SK-N-SH (cell line): ENCODE data around the gene ACSM2B. TPM values are rescaled to one million over a fixed set of nuclear protein-coding genes. Genes with fewer than 3 reads are reported as not detected.

Source experiments
- CTCF ChIA-PET: fragments of 300-600, 350-600 bp; formaldehyde crosslinking; extraction: SDS; loops from one replicate; lab custom pipeline; 2021; lab: Yijun Ruan, JAX
- POLR2A ChIA-PET: fragments of 350-600 bp; sonication (Branson Sonifier 250); formaldehyde crosslinking; extraction: SDS; loops from one replicate; lab custom pipeline; 2020; ENCODE audit warnings: antibody characterized with exemption, inconsistent platforms; lab: Yijun Ruan, JAX
- DNase-seq: peaks from one replicate; pipeline ENCODE4 v3.0.0; 2012
- H2AFZ ChIP-seq: fragments of 200-600 bp; sonication (generic); 2 replicates; pipeline ENCODE4 v1.8.1; 2016; ENCODE audit warnings: antibody characterized with exemption, mild to moderate bottlenecking, low read depth
- H3F3A ChIP-seq: fragments of 200-600 bp; sonication (generic); replicated peaks from 2 replicates; pipeline ENCODE3; 2016; ENCODE audit warnings: antibody characterized with exemption, mild to moderate bottlenecking; ENCODE audit not compliant: insufficient read depth
- H3K27ac ChIP-seq, 2 experiments: fragments of 200-500 bp in 1 of 2; fragments of 200-600 bp in 1 of 2; sonication (Bioruptor generic) in 1 of 2; sonication (generic), shearing (Covaris generic) in 1 of 2; 2 replicates each; pipeline versions ENCODE4 v1.5.1 to v1.6.1; 2014 to 2016; ENCODE audit warnings: low read depth in 2 of 2, inconsistent platforms in 1 of 2, low read length in 1 of 2, mild to moderate bottlenecking in 1 of 2, mixed read lengths in 1 of 2
- H3K27me3 ChIP-seq: fragments of 200-600 bp; sonication (generic), shearing (Covaris generic); 2 replicates; pipeline ENCODE4 v1.6.1; 2016; ENCODE audit warnings: mixed run types; ENCODE audit not compliant: insufficient read depth
- H3K36me3 ChIP-seq, 2 experiments: fragments of 200-500 bp in 1 of 2; fragments of 200-600 bp in 1 of 2; sonication (Bioruptor generic) in 1 of 2; sonication (generic) in 1 of 2; replicated peaks in 1 of 2; 2 replicates each; pipeline versions ENCODE3 to v1.5.1; 2014 to 2016; ENCODE audit warnings: low read length in 1 of 2, mild to moderate bottlenecking in 1 of 2; ENCODE audit not compliant: insufficient read depth in 2 of 2, control insufficient read depth in 1 of 2
- H3K4me1 ChIP-seq, 2 experiments: fragments of 200-500 bp in 1 of 2; fragments of 200-600 bp in 1 of 2; sonication (Bioruptor generic) in 1 of 2; sonication (generic), shearing (Covaris generic) in 1 of 2; 2 replicates each; pipeline versions ENCODE4 v1.5.1 to v1.6.1; 2014 to 2016; ENCODE audit warnings: low read depth in 1 of 2, low read length in 1 of 2, mixed run types in 1 of 2; ENCODE audit not compliant: insufficient read depth in 2 of 2, control insufficient read depth in 1 of 2
- H3K4me2 ChIP-seq: fragments of 200-600 bp; sonication (generic), shearing (Covaris generic); 2 replicates; pipeline ENCODE4 v1.6.1; 2017; ENCODE audit warnings: mixed run types
- H3K4me3 ChIP-seq, 2 experiments: fragments of 200-500 bp in 1 of 2; fragments of 200-600 bp in 1 of 2; sonication (Bioruptor generic) in 1 of 2; sonication (generic), shearing (Covaris generic) in 1 of 2; 2 replicates each; pipeline versions ENCODE4 v1.5.1 to v1.8.1; 2014 to 2016; ENCODE audit warnings: low read depth in 2 of 2, inconsistent platforms in 1 of 2, low read length in 1 of 2, mild to moderate bottlenecking in 1 of 2, mixed read lengths in 1 of 2, moderate library complexity in 1 of 2
- H3K79me2 ChIP-seq: fragments of 200-600 bp; sonication (generic); 2 replicates; pipeline ENCODE4 v1.8.1; 2017; ENCODE audit warnings: mild to moderate bottlenecking; ENCODE audit not compliant: insufficient read depth
- H3K9ac ChIP-seq: fragments of 200-600 bp; sonication (generic); 2 replicates; pipeline ENCODE4 v1.6.1; 2017; ENCODE audit warnings: mixed run types
- H3K9me2 ChIP-seq: fragments of 200-600 bp; sonication (generic); 2 replicates; pipeline ENCODE4 v1.6.1; 2017; ENCODE audit warnings: mixed run types
- H3K9me3 ChIP-seq: fragments of 200-600 bp; sonication (generic); 2 replicates; pipeline ENCODE4 v1.6.1; 2017; ENCODE audit warnings: mixed run types, mild to moderate bottlenecking, moderate library complexity
- H4K20me1 ChIP-seq: fragments of 200-600 bp; sonication (generic); 2 replicates; pipeline ENCODE4 v1.6.1; 2017; ENCODE audit warnings: mild to moderate bottlenecking, mixed run types; ENCODE audit not compliant: insufficient read depth
- CHD2 ChIP-seq: fragments of 150-350 bp; IDR thresholded peaks from 2 replicates; pipeline ENCODE4 v1.6.1; 2018; ENCODE audit warnings: low read length; ENCODE audit not compliant: partially characterized antibody
- EZH2phosphoT487 ChIP-seq: fragments of 200-600 bp; sonication (generic); IDR thresholded peaks from 2 replicates; pipeline ENCODE4 v1.6.1; 2017; ENCODE audit warnings: low read depth, mixed run types, mild to moderate bottlenecking, antibody characterized with exemption, moderate library complexity, borderline replicate concordance
- FOSL2 ChIP-seq: IDR thresholded peaks from 2 replicates; pipeline ENCODE4 v1.4.0; 2012; ENCODE audit warnings: low read depth, mild to moderate bottlenecking, moderate library complexity, borderline replicate concordance
- FOXJ3 ChIP-seq: sonication (generic); formaldehyde crosslinking; IDR thresholded peaks from 2 replicates; pipeline ENCODE4 v1.5.1; 2020; ENCODE audit warnings: mild to moderate bottlenecking, missing genetic modification reagents
- FOXM1 ChIP-seq: IDR thresholded peaks from 2 replicates; pipeline ENCODE4 v1.4.0; 2012; ENCODE audit warnings: low read depth, mild to moderate bottlenecking
- GATA2 ChIP-seq: sonication (generic); formaldehyde crosslinking; IDR thresholded peaks from 2 replicates; pipeline ENCODE4 v1.5.0; 2020; ENCODE audit warnings: mild to moderate bottlenecking, missing genetic modification reagents
- MEF2A ChIP-seq: IDR thresholded peaks from 2 replicates; pipeline ENCODE4 v1.4.0; 2012; ENCODE audit warnings: low read depth, borderline replicate concordance
- MXI1 ChIP-seq: IDR thresholded peaks from 2 replicates; pipeline ENCODE4 v1.6.1; 2012; ENCODE audit warnings: mild to moderate bottlenecking, low read depth, low read length, improper control_type of control experiment
- NFIC ChIP-seq: IDR thresholded peaks from 2 replicates; pipeline ENCODE4 v1.4.0; 2012; ENCODE audit warnings: borderline replicate concordance
- POLR2AphosphoS5 ChIP-seq: IDR thresholded peaks from 2 replicates; pipeline ENCODE4 v1.6.1; 2012; ENCODE audit warnings: low read depth, low read length
- RAD21 ChIP-seq: IDR thresholded peaks from 2 replicates; pipeline ENCODE4 v1.6.1; 2012; ENCODE audit warnings: mild to moderate bottlenecking, low read length
- RXRA ChIP-seq: IDR thresholded peaks from 2 replicates; pipeline ENCODE4 v1.4.0; 2012; ENCODE audit warnings: low read depth, mild to moderate bottlenecking, borderline replicate concordance
- SIN3A ChIP-seq: IDR thresholded peaks from 2 replicates; pipeline ENCODE4 v1.6.1; 2012; ENCODE audit warnings: low read depth, mild to moderate bottlenecking, low read length, moderate library complexity, borderline replicate concordance
- WGBS: methylation state at CpG from one replicate; pipeline ENCODE4 v1.1.6; 2017; ENCODE audit warnings: low lambda C conversion rate; 5-methylcytosine and 5-hydroxymethylcytosine counted together
- polyA plus RNA-seq, 3 experiments: library from polyadenylated mRNA; depleted of rRNA; stranded (reverse); fragments of >200 nt; gene quantifications; 2 replicates each; pipeline ENCODE4 v1.2.3, GENCODE V29; 2012
- TF ChIP-seq, protein P1 (sequence below): IDR thresholded peaks from 2 replicates; pipeline ENCODE4; 2012
- TF ChIP-seq, protein P2 (sequence below): fragments of 150-350 bp; IDR thresholded peaks from 2 replicates; pipeline ENCODE4 v1.6.1; 2017; ENCODE audit warnings: antibody characterized with exemption, low read length, low read depth, borderline replicate concordance

Gene ACSM2B
- polyA plus RNA-seq, 1 of the 3 experiments (the other 2 are of a cell fraction), result not detected

- TF ChIP-seq, protein P1, sequence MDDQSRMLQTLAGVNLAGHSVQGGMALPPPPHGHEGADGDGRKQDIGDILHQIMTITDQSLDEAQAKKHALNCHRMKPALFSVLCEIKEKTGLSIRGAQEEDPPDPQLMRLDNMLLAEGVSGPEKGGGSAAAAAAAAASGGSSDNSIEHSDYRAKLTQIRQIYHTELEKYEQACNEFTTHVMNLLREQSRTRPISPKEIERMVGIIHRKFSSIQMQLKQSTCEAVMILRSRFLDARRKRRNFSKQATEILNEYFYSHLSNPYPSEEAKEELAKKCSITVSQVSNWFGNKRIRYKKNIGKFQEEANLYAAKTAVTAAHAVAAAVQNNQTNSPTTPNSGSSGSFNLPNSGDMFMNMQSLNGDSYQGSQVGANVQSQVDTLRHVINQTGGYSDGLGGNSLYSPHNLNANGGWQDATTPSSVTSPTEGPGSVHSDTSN, result no peak
- TF ChIP-seq RXRA (no peak), MXI1 (no peak), SIN3A (no peak)
These were observed 60.5 kb downstream of the ACSM2B start (continued) for GRCh38 chr16:20515688-20516090.

GRCh38 chr16:20510323-20510722 is 65.8 kb downstream of the ACSM2B start:
- Histone ChIP-seq H3K4me3 (no peak overlapping the region), H3K27me3 (no peaks in the 10 kb centered on the region), H3K27ac (no peak overlapping the region), H4K20me1 (no peaks in the 10 kb centered on the region), H3K4me1 (no peaks in the 10 kb centered on the region), H3K9me3 (no peaks in the 10 kb centered on the region), H2AFZ (no peak overlapping the region), H3K4me2 (no peak overlapping the region), H3K79me2 (no peaks in the 10 kb centered on the region), H3K36me3 (no peaks in the 10 kb centered on the region), H3F3A (no peaks in the 10 kb centered on the region), H3K9ac (no peak overlapping the region), H3K9me2 (no peaks in the 10 kb centered on the region)
- ChIA-PET CTCF (no interaction called here), POLR2A (no interaction called here)
- TF ChIP-seq MEF2A, result no peak
- TF ChIP-seq NFIC, result no peak
- no peak for TF ChIP-seq GATA2 (CRISPR knock-in tag)
- no peak for TF ChIP-seq EZH2phosphoT487
- TF ChIP-seq, protein P2, sequence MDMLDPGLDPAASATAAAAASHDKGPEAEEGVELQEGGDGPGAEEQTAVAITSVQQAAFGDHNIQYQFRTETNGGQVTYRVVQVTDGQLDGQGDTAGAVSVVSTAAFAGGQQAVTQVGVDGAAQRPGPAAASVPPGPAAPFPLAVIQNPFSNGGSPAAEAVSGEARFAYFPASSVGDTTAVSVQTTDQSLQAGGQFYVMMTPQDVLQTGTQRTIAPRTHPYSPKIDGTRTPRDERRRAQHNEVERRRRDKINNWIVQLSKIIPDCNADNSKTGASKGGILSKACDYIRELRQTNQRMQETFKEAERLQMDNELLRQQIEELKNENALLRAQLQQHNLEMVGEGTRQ, result no peak
- TF ChIP-seq FOXJ3 (CRISPR knock-in tag), result no peak
- no peak for TF ChIP-seq CHD2
- no peak for TF ChIP-seq FOSL2
- no peak for TF ChIP-seq FOXM1
- TF ChIP-seq, protein P1, result no peak
- TF ChIP-seq RAD21, result no peak
- no peak for TF ChIP-seq POLR2AphosphoS5
- DNase-seq, result no peak
- WGBS, result 0% methylated on average over 1 of the region's 1 CpG
